GM19035 (cell line): Measurements from ENCODE around the gene FAM221B.

Source experiments
- ATAC-seq: cut with Tn5 transposase; IDR thresholded peaks from one replicate; pipeline ENCODE4 v1.9.1; 2021; ENCODE audit not compliant: unreplicated experiment

The FAM221B gene

GRCh38 chr9:35822926-35823325 lies 5.6 kb downstream of the FAM221B start:
- ATAC-seq: no peak

- ATAC-seq: no peak
Observed at GRCh38 chr9:35820076-35820475, 8.5 kb downstream of the FAM221B start.

- no peak for ATAC-seq
Observed at GRCh38 chr9:35818341-35818740, 10.2 kb downstream of the FAM221B start.

GRCh38 chr9:35816708-35817107 lies 11.8 kb downstream of the FAM221B start:
- ATAC-seq: no peak

DNA sequence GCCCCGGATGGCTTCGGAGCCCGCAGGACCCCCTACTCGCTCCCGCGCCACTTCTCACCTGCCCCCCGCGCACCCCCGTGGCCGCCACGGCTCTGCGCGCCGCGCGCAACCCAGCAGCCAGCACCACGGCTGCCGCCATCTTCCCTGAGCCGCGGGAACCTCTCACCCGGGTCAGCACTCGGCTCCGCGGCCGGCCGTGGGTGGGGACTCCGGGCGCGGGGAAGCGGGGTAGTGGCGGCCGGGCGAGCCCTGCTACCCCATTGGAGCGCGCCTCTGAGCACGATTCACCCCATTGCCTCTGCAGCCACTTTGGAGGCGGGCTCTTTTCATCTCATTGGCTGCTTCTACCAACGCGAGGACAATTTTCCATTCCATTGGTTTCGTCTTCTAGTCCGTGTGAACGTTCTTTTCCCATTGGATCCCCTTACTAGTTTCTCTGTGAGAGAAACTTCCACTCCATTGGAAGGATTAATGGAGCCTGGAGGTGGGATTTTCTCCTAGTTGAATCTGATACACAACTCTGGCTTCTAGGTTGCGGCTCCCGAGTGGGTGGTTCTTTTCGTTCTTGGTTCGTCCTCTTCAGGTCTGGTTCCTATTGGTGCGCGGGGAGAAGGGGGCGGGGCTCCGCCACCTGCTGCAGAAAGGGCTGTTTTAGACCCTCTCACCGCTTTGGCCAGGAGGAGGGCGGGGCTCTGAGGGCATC lies 13.5 kb downstream of the FAM221B start, which contains the start of gene HINT2:
TSS of gene HINT2 (minus strand) at position 202 of the 703 bp plus-strand sequence. CDS start at position 139, 63 bp downstream.
- peak; percentile 79 for ATAC-seq

- ATAC-seq: peak; percentile 23
Observed at GRCh38 chr9:35814106-35814840, 14.3 kb downstream of the FAM221B start.

GRCh38 chr9:35813434-35814105 lies 15.0 kb downstream of the FAM221B start:
- ATAC-seq: no peak

DNA sequence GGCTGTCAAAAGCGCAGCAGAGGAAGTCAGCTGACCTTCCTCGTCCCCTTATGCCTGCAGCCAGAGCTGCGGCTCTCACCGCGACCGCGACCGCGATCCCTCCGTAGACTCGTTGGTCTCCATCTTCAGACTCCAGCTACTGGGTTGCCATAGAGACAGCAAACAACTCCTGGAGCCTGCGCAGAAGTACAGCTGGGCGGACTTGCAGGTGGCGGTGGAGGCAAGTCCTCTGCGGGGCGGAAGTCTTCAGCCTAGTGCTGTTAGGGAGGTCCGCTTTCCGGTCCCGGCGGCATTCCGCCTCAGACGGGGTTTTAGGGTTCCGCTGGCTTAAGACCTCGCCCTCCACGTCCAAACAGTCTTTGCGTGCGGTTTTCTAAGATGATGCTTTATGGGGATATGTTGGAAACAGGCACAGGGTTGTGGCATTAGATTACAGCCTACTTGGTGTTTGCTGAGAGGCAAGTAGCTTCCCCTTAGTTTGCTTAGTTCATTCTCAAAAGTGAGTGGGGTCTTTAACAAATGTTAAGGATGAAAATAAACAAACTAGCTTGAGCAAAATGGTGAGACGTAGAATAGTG lies 16.4 kb downstream of the FAM221B start, which contains the start of gene SPAG8:
TSS of gene SPAG8 (minus strand) at position 238 of the 578 bp plus-strand sequence. CDS start at position 123, 115 bp downstream.
- ATAC-seq: peak; percentile 55

GRCh38 chr9:35811381-35812024 lies 17.0 kb downstream of the FAM221B start:
- ATAC-seq: no peak

DNA sequence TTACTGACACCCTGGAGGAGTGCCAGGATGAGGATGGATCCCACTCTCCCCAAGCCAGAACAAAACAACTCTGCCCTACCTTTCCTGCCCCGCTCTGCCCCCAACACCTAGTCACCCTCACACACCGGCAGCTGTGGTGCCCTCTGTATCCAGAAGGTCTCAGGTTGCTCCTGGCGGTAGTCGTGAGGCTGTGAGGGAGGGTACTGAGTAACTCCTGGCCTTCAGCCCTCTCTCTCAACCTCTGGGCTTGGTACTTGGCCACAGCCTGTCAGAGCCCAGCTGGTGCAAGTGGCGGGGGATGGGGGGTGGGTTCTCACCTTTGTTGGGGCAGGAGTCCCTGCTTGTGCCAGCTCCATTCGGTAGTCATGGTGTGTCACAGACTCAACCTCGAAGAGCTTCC lies 18.4 kb downstream of the FAM221B start:
- ATAC-seq: no peak

DNA sequence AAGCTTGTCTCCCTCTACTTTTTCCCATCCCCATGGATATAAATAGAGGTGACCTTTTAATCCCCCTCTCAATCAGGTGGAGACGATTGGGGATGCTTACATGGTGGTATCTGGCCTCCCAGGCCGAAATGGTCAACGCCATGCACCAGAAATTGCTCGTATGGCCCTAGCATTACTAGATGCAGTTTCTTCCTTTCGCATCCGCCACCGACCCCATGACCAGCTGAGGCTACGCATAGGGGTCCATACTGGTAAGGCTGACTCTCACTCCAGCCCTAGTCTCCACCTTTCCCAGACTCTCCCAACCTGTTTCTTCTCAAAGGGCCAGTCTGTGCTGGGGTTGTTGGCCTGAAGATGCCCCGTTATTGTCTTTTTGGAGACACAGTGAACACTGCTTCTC lies 20.1 kb downstream of the FAM221B start:
- ATAC-seq: no peak

DNA sequence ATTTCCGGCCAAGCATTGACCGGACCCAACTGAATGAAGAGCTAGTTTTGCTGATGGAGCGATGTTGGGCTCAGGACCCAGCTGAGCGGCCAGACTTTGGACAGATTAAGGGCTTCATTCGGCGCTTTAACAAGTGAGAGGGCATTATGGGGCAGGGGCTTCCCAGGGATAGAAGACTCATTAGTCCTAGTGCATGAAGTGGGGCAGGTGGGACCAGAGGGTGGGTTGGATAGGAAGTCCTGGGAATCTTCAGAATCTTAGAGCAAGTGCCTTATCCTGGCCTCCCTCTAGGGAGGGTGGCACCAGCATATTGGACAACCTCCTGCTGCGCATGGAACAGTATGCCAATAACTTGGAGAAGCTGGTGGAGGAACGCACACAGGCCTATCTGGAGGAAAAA lies 22.4 kb downstream of the FAM221B start:
- no peak for ATAC-seq

DNA sequence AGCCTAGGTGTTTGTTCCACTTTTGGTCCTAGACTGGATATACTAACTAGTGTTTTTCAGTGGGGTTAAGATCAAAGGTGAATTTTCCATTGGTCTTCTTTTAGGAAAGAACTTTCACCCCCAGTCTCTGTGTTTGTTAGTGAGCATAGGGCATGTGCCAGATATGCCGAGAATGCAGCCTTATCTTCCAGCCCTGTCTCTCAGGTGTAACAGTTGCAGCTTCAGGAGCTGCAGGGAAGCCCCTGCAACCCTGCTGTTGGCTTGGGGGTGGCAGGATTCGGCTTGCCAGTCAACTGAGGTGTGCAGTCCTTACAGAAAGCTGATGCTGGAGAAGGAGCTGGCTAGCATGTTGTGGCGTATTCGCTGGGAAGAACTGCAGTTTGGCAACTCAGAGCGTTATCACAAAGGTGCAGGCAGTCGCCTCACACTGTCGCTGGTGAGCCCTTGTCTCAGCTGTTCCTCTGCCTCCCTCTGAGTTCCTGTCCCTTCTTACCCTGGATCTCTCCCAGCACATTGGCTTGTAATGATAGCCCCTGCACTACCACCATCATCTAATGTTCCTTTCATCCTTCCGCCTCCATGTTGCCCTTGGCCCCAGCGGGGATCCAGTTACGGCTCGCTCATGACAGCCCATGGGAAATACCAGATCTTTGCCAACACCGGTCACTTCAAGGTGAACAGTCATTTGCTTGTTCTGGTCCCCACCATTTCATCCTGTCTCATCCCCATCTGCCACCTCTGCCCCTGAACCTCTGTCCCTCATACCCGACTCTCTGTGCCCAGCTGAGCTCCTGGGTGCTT lies 27.0 kb downstream of the FAM221B start:
- ATAC-seq: no peak

DNA sequence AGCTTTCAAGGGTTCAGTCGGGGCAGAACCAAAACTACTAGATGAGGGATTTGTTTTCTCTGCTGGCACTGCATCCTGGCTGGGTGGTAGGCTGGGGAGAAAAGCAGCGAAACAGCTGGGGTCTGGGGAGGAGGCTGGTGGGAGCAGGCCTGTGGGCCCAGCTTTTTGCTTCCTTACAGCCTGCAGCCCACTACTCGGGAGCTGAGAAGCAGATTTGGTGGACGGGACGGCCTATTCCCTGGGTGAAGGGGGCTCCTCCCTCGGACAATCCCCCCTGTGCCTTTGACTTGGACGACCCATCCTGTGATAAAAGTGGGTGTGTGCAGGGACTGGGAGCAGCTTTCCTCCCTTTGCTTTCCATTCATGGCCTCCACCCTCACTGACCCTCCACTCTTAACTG lies 28.0 kb downstream of the FAM221B start:
- no peak for ATAC-seq

- no peak for ATAC-seq
Observed at GRCh38 chr9:35798658-35799374, 29.7 kb downstream of the FAM221B start.

GRCh38 chr9:35797311-35798109 lies 31.0 kb downstream of the FAM221B start:
- no peak for ATAC-seq

GRCh38 chr9:35795695-35796094 lies 32.8 kb downstream of the FAM221B start:
- ATAC-seq: no peak

DNA sequence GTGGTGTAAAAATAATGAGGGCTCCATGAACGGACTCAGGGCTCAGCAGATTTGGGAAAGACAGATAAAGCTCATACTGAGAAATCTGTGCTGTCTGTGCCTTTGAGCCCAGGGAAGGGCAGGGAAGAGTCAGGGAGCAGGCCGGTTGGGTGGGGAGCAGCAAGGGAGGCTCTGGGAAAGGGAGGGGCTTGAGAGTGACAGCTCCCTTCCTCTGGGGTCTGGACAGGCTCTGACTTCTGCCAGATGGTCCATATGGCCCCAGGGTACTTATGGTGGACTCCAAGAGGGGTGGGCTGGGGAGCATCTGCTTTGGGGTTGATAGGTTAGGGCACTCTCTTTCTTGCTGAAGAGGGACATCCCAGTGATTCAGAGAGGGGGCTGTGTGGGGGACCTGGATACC lies 35.1 kb downstream of the FAM221B start:
- ATAC-seq: no peak

- ATAC-seq: no peak
Observed at GRCh38 chr9:35792826-35793225, 35.7 kb downstream of the FAM221B start.
